HUES48 (cell line): ENCODE data around the gene AFF4.
"Not testable (repeated sequence)": the region's sequence is repeated elsewhere in the genome, so short reads cannot be mapped to it uniquely, and the experiment has no call there.

Experiments
- H3K27ac ChIP-seq: one replicate; pipeline ENCODE4 v1.7.0; 2013; ENCODE audit warnings: low read depth, low read length, inconsistent platforms
- H3K27me3 ChIP-seq: 2 replicates; pipeline ENCODE4 v1.6.1; 2013; ENCODE audit warnings: mild to moderate bottlenecking, low read length; ENCODE audit not compliant: control insufficient read depth, insufficient read depth
- H3K36me3 ChIP-seq: 2 replicates; pipeline ENCODE4 v1.6.1; 2013; ENCODE audit warnings: low read length; ENCODE audit not compliant: control insufficient read depth, insufficient read depth
- H3K4me1 ChIP-seq: 2 replicates; pipeline ENCODE4 v1.6.1; 2013; ENCODE audit warnings: mild to moderate bottlenecking, low read length; ENCODE audit not compliant: control insufficient read depth, insufficient read depth
- H3K4me3 ChIP-seq: 2 replicates; pipeline ENCODE4 v1.5.1; 2013; ENCODE audit warnings: mild to moderate bottlenecking, low read depth, low read length
- H3K9ac ChIP-seq: 2 replicates; pipeline ENCODE4 v1.6.1; 2013; ENCODE audit warnings: mild to moderate bottlenecking, low read depth, low read length, moderate library complexity
- H3K9me3 ChIP-seq: 2 replicates; pipeline ENCODE4 v1.6.1; 2013; ENCODE audit warnings: low read length; ENCODE audit not compliant: control insufficient read depth, insufficient read depth

Gene AFF4

DNA sequence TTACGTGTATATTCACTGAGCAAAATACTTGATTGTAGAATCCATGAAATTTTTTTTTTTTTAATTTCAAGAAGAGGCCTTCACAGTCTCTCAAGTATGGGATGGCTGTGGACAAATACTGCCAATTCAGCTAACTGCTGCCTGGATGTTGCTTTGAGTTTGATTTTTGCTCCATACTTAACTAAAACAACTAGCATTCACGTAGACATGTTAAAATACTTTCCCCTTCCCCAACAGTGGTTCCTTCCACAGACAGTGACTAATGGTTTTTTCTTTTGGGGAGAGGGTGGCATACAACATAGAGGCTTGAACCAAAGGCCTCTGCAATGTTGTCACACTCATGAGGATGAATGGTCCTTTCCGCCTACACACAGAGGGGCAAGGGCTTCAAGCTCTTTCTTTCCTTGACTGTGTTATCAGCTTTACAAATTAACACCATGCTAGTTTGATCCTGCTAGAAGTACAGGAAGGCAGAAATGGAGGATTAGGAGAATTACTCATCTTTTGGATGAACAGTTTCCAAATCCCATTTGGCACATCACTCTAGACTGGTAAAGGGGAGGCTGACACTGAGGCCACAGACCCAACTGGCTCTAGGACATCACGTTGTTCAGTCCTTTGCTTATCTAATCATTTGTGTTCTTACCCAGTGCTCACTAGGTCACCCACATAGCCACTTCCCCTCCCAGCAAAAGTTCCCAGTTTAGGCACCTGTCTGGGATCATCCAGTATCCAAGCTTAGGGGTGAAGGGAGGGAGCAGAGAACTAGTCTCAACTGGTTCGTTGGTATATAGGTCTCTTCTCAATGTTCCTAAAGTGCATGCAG is 91.8 kb downstream of the AFF4 start:
- H3K9ac ChIP-seq, result no peak overlapping the region
- H3K4me1 ChIP-seq, result no peaks in the 10 kb centered on the region; the same call in 1 of the 2 replicates
- no peak overlapping the region for H3K27ac ChIP-seq
- no peaks in the 10 kb centered on the region for H3K27me3 ChIP-seq
- H3K9me3 ChIP-seq, result no peaks in the 10 kb centered on the region
- H3K36me3 ChIP-seq, result peaks cover 58% of the 10 kb centered on the region
- no peak overlapping the region for H3K4me3 ChIP-seq

DNA sequence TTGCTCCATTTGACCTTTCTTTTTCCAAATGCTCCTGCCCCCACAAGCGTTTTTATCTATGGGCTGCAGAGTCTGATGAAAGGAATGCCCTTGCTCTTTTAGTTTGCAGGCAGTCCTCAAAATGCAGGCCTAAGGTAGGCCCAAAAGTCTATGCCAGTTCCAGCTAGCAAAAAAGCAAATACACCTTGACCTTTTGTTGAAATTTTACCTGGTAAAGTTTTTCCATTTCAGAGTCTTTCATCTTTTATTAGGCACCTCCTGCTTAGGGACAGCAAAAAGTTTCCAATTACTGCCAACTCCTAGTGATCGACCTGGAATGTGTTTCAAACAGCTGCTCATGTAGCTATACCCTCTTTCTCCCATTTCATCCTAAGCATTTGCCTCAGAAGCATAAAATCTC is 92.6 kb downstream of the AFF4 start:
- Histone ChIP-seq H3K27ac (no peak overlapping the region), H3K9ac (no peak overlapping the region), H3K4me1 (peaks cover 2% of the 10 kb centered on the region; the same call in 1 of the 2 replicates), H3K4me3 (no peak overlapping the region), H3K9me3 (no peaks in the 10 kb centered on the region), H3K36me3 (peaks cover 52% of the 10 kb centered on the region), H3K27me3 (no peaks in the 10 kb centered on the region)

DNA sequence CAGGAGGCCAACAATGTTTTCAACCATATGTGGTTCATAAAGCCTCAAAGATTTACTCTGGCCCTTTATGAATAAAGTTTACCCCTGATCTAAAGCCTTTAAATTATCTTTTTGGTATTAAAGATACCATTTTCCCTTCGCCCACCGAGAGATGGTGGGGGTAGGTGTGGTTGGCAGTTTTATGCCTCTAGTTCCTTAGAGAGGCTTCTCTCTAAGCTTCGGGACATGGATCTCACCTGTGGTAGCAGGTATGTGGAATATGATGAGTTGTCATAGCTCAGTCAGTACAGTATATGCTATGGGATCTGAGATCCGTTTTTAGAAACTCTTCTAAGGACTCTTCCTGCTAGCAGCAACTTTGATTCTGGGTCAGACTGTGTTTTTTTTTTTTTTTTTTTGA is 94.7 kb downstream of the AFF4 start:
- H3K9me3 ChIP-seq, result no peaks in the 10 kb centered on the region
- H3K27me3 ChIP-seq, result no peaks in the 10 kb centered on the region
- H3K36me3 ChIP-seq, result peaks cover 41% of the 10 kb centered on the region
- H3K9ac ChIP-seq, result no peak overlapping the region
- peaks cover 11% of the 10 kb centered on the region for H3K4me1 ChIP-seq
- no peak overlapping the region for H3K27ac ChIP-seq
- no peak overlapping the region for H3K4me3 ChIP-seq

DNA sequence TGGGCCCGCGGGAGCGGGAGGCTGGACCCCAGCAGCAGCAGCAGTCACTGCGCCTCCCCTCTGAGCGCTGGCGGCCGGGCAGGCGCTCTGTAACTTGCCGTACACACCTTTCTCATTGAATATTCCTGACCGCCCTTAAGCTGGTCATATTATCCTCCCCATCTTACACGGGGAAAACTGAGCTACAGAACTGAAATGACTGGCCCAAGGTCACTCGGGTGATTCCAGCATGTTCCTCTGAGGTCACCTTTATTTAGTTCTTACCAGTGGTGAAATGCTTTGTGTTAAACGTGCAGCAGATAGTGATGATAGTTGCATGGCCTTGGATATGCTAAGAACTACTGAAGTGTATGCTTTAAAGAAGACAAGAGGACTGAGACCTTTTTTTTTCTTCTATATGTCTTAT is 96.4 kb downstream of the AFF4 start:
- no peaks in the 10 kb centered on the region for H3K9me3 ChIP-seq
- peaks cover 11% of the 10 kb centered on the region for H3K4me1 ChIP-seq
- peak overlapping the region; percentile 90 for H3K27ac ChIP-seq
- peaks cover 37% of the 10 kb centered on the region for H3K36me3 ChIP-seq
- peak overlapping the region; percentile 86 for H3K9ac ChIP-seq
- H3K4me3 ChIP-seq, result peak overlapping the region; percentile 86
- H3K27me3 ChIP-seq, result no peaks in the 10 kb centered on the region

DNA sequence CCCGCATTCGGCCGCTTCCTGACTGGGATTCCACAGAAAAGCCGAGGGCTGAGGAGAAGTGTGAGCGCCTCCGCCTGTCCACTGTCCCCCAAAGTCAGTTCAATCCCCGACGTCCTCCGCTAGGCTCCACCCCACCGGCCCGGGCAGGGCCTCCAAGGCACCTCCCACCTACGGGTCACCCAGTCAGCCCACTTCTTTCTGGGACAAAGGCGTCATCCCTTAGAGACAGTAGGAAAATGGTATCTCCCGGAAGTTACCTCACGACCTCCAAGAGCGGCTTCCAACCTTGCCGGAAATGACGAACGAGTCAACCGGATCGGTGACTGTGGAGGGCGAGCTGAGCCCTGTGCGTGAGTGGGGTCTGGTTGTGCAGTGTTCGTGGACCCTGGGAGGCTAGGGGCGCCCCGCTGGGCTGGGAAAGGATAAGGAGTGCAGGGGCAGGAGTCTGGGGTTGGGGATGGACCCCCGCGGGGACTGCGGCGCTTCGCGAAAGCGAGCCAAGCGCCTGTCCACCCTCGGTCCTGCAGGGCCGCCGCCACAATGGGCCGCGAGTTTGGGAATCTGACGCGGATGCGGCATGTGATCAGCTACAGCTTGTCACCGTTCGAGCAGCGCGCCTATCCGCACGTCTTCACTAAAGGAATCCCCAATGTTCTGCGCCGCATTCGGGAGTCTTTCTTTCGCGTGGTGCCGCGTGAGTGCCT is 96.9 kb downstream of the AFF4 start, which contains the start of the genes GDF9 and UQCRQ:
Gene GDF9, minus strand, starts transcription at position 128 of the 704 bp plus-strand sequence. CDS start 1,936 bp downstream, outside the sequence.
Gene UQCRQ, plus strand, starts transcription at position 301 of the 704 bp plus-strand sequence. Its CDS starts 240 bp downstream, at position 541.
- peak within 1 kb of the TSS; percentile 90 for H3K27ac ChIP-seq
- H3K9me3 ChIP-seq, result no peaks in the 10 kb centered on the region
- H3K36me3 ChIP-seq, result peaks cover 34% of the 10 kb centered on the region
- H3K9ac ChIP-seq, result peak within 1 kb of the TSS; percentile 86
- peak within 1 kb of the TSS; percentile 86 for H3K4me3 ChIP-seq
- peaks cover 11% of the 10 kb centered on the region for H3K4me1 ChIP-seq
- H3K27me3 ChIP-seq, result no peaks in the 10 kb centered on the region

DNA sequence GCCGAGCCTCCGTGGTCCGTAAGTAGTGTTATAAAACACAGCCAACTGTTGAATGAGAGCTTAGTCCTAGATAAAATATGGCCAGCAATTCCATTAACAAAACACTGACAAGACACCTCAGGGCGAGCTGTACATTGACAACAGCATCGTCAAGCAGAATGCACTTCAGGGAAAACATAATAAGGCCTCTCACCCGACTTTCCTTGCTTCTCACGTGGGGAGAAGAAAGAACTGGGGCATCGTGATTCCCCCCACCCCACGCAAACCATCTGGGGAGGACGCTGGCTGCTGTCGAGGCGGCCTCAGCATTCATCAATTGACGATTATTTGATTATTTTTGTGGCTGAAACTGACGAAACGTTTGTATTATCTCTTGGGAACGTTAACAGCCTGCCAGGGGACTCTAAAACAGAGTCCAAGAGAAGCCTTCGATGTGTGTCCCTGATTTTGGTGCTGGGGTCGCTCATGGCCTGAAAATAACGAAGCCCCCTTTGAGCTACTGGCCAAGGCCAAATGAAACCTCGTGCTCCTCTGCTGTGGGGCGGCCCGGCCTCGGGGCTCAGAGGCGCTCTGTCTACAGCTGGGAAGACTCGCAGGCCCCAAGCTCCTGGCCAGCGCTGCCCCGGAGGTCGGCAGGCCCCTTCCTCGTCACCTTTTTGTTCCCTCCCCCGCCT is 97.6 kb downstream of the AFF4 start:
- H3K27ac ChIP-seq, result peak overlapping the region; percentile 90
- H3K4me3 ChIP-seq, result peak overlapping the region; percentile 86
- H3K9ac ChIP-seq, result peak overlapping the region; percentile 50
- no peaks in the 10 kb centered on the region for H3K27me3 ChIP-seq
- H3K4me1 ChIP-seq, result peaks cover 11% of the 10 kb centered on the region
- no peaks in the 10 kb centered on the region for H3K9me3 ChIP-seq
- H3K36me3 ChIP-seq, result peaks cover 30% of the 10 kb centered on the region

DNA sequence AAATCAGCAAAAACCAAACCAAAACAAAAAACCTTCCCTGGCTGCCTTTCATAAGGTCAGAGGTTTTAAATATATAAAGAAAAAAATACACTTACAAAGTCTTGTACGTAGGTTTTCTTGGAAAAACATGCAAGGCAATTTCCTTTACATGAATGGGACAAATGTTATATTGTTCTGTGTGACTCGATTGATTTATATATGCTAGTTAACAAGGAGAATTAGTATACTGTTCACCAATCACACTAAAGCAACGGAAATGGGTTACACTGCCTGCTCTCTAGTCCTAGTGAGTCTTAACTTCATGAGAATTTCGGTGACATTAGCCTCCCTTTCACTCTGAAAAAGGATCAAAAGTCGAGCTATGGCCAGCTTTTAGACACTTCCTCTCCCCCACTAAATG is 102.7 kb downstream of the AFF4 start:
- H3K36me3 ChIP-seq, result no peaks in the 10 kb centered on the region
- H3K4me1 ChIP-seq, result peaks cover 9% of the 10 kb centered on the region
- no peaks in the 10 kb centered on the region for H3K27me3 ChIP-seq

DNA sequence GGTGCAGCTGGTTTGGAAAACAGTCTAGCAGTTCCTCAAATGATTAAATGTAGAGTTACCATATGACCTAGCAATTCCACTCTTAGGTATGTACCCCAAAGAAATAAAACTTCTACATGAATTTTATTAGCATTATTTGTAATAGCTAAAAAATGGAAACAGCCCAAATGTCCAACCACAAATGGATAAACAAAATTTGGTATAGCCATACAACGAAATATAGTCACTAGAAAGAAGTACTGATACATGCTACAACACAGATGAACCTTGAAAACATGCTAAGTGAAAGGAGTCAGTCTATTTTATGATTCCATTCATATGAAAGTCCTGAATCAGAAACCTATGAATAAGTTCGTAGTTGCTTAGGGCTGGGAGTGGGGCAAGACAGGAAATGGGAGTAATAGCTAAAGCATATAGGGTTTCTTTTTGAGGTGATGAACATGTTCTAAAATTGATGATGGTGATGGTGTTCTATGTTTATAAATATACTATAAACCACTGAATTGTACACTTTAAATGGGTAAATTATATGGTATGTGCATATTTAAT is 103.5 kb downstream of the AFF4 start:
- Histone ChIP-seq H3K9ac (no peak overlapping the region), H3K4me3 (no peak overlapping the region), H3K36me3 (no peaks in the 10 kb centered on the region), H3K27me3 (no peaks in the 10 kb centered on the region), H3K4me1 (peaks cover under 1% of the 10 kb centered on the region; the same call in 1 of the 2 replicates), H3K9me3 (no peaks in the 10 kb centered on the region), H3K27ac (no peak overlapping the region)

More for the DNA sequence above, 102.7 kb downstream of the AFF4 start:
- Histone ChIP-seq H3K9ac (no peak overlapping the region), H3K27ac (no peak overlapping the region), H3K4me3 (no peak overlapping the region), H3K9me3 (no peaks in the 10 kb centered on the region)

DNA sequence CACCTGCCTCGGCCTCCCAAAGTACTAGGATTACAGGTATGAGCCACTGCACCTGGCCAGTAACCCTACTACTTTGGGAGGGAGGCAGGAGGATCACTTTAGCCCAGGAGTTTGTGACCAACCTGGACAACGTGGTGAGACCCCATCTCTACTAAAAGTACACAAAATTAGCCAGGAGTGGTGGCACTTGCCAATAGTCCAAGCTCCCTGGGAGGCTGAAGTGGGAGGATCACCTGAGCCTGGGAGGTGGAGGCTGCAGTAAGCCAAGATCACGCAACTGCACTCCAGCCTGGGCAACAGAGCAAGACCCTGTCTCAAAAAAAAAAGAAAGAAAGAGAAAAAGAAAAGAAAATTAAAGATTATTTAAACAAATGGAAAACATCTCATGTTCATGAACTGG is 107.4 kb downstream of the AFF4 start:
- no peaks in the 10 kb centered on the region for H3K27me3 ChIP-seq
- H3K27ac ChIP-seq, result no peak overlapping the region
- no peak overlapping the region for H3K9ac ChIP-seq
- H3K9me3 ChIP-seq, result no peaks in the 10 kb centered on the region
- no peaks in the 10 kb centered on the region for H3K36me3 ChIP-seq
- H3K4me3 ChIP-seq, result no peak overlapping the region
- H3K4me1 ChIP-seq, result peaks cover 11% of the 10 kb centered on the region

DNA sequence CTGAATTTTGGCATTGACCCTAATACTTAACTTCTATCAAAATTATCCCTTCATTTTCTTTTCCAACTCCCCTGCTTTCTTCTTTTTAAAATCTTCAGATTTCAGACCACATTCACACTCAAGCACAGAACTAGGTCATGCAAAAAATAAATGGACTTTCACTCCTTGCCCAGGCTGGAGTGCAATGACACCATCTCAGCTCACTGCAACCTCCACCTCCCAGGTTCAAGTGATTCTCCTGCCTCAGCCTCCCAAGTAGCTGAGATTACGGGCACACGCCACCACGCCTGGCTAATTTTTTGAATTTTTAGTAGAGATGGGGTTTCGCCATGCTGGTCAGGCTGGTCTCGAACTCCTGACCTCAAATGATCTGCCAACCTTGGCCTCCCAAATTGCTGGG is 108.4 kb downstream of the AFF4 start:
- peaks cover 11% of the 10 kb centered on the region for H3K4me1 ChIP-seq
- not testable (repeated sequence) for H3K36me3 ChIP-seq, H3K9ac ChIP-seq, H3K27ac ChIP-seq, H3K9me3 ChIP-seq, H3K27me3 ChIP-seq, H3K4me3 ChIP-seq
